HCT116 (cell line): ENCODE results near the gene SLC35E2B. TPM values are rescaled to one million over a fixed set of nuclear protein-coding genes. Genes with fewer than 3 reads are reported as not detected.

Experiments
- ATAC-seq: fragments of 200-7000 bp; cut with Tn5 transposase; 2 replicates; pipeline ENCODE4 v1.9.1; 2020; ENCODE audit warnings: mild to moderate bottlenecking, moderate library complexity
- BruUV-seq: library from RNA; stranded (reverse); fragments of 400-500 nt; replicated peaks from 2 replicates; lab custom pipeline; 2021; lab: Mats Ljungman, UMichigan
- CTCF ChIA-PET: fragments of 300-600 bp; sonication (Branson Sonifier 250); formaldehyde crosslinking; loops from one replicate; lab custom pipeline; 2021; ENCODE audit warnings: antibody characterized with exemption; lab: Charles Lee
- POLR2A ChIA-PET: fragments of 300-600, 350-600 bp; sonication (Branson Sonifier 250); formaldehyde crosslinking; loops from one replicate; lab custom pipeline; 2021; ENCODE audit warnings: antibody characterized with exemption; lab: Charles Lee
- RAD21 ChIA-PET, 2 experiments: fragments of 300-600 bp; sonication (Branson Sonifier 250); formaldehyde crosslinking; loops; one replicate each; lab custom pipeline; 2023; ENCODE audit warnings: low total read pairs in 2 of 2; ENCODE audit not compliant: uncharacterized antibody in 2 of 2, unreplicated experiment in 2 of 2, low non-redundant PET in 1 of 2; lab: Charles Lee
- DNase-seq: peaks from one replicate; pipeline ENCODE4 v3.0.0-alpha.2; 2010; ENCODE audit warnings: low read depth, low spot score
- H2AFZ ChIP-seq: fragments of 200-600 bp; shearing (Covaris generic), sonication (generic); 2 replicates; pipeline ENCODE4 v1.6.1; 2017; ENCODE audit warnings: low read depth, mixed run types, mixed read lengths, antibody characterized with exemption, low read length; ENCODE audit not compliant: poor library complexity, severe bottlenecking
- H3K27ac ChIP-seq: 2 replicates; pipeline ENCODE4 v1.5.1; 2012; ENCODE audit warnings: low read depth, low read length
- H3K27me3 ChIP-seq: fragments of 200-600 bp; sonication (generic); 2 replicates; pipeline ENCODE4 v1.6.1; 2016; ENCODE audit warnings: mixed run types, low read length, mixed read lengths; ENCODE audit not compliant: insufficient read depth
- H3K36me3 ChIP-seq, 2 experiments: fragments of 200-500 bp in 1 of 2; fragments of 200-600 bp in 1 of 2; sonication (Bioruptor generic) in 1 of 2; sonication (generic) in 1 of 2; 2 replicates each; pipeline versions ENCODE4 v1.5.1 to v1.6.1; 2014 to 2016; ENCODE audit warnings: low read length in 2 of 2, inconsistent platforms in 1 of 2, mixed read lengths in 1 of 2, mixed run types in 1 of 2; ENCODE audit not compliant: insufficient read depth in 2 of 2, control insufficient read depth in 1 of 2
- H3K4me1 ChIP-seq, 2 experiments: fragments of 200-600 bp in 1 of 2; sonication (generic) in 1 of 2; 2 replicates each; pipeline versions ENCODE4 v1.5.1 to v1.6.1; 2012 to 2017; ENCODE audit warnings: low read length in 2 of 2, inconsistent platforms in 1 of 2, mild to moderate bottlenecking in 1 of 2, mixed read lengths in 1 of 2, mixed run types in 1 of 2, moderate library complexity in 1 of 2; ENCODE audit not compliant: insufficient read depth in 2 of 2, control insufficient read depth in 1 of 2
- H3K4me2 ChIP-seq: fragments of 200-600 bp; sonication (generic); 2 replicates; pipeline ENCODE4 v1.6.1; 2017; ENCODE audit warnings: mixed run types, low read length, mixed read lengths
- H3K4me3 ChIP-seq, 2 experiments: fragments of 200-600 bp in 1 of 2; sonication (generic) in 1 of 2; replicated peaks in 1 of 2; 2 replicates each; pipeline ENCODE4 v1.5.1; 2011 to 2016; ENCODE audit warnings: low read length in 2 of 2, control low read depth in 1 of 2, low read depth in 1 of 2, mild to moderate bottlenecking in 1 of 2, mixed read lengths in 1 of 2, mixed run types in 1 of 2
- H3K79me2 ChIP-seq: fragments of 200-600 bp; sonication (generic); 2 replicates; pipeline ENCODE4 v1.6.1; 2017; ENCODE audit warnings: mild to moderate bottlenecking, mixed run types, low read length, moderate library complexity, mixed read lengths; ENCODE audit not compliant: insufficient read depth
- H3K9ac ChIP-seq: fragments of 200-600 bp; sonication (generic); 2 replicates; pipeline ENCODE4 v1.6.1; 2016; ENCODE audit warnings: low read length, mixed read lengths
- H3K9me2 ChIP-seq: fragments of 200-600 bp; sonication (generic), shearing (Covaris generic); 2 replicates; pipeline ENCODE4 v1.6.1; 2017; ENCODE audit warnings: mixed run types, mild to moderate bottlenecking, moderate library complexity; ENCODE audit not compliant: insufficient read depth
- H3K9me3 ChIP-seq, 2 experiments: fragments of 200-500 bp in 1 of 2; fragments of 200-600 bp in 1 of 2; sonication (Bioruptor generic) in 1 of 2; sonication (generic) in 1 of 2; 2 replicates each; pipeline ENCODE4 v1.6.1; 2014 to 2017; ENCODE audit warnings: low read length in 2 of 2, mixed read lengths in 2 of 2, inconsistent platforms in 1 of 2, low read depth in 1 of 2, mild to moderate bottlenecking in 1 of 2, mixed run types in 1 of 2, moderate library complexity in 1 of 2; ENCODE audit not compliant: control insufficient read depth in 1 of 2, insufficient read depth in 1 of 2
- H4K20me1 ChIP-seq: fragments of 200-600 bp; sonication (generic), shearing (Covaris generic); 2 replicates; pipeline ENCODE4 v1.6.1; 2017; ENCODE audit warnings: mixed run types, mild to moderate bottlenecking, moderate library complexity; ENCODE audit not compliant: insufficient read depth
- EGR1 ChIP-seq: IDR thresholded peaks from 2 replicates; pipeline ENCODE4 v1.6.1; 2012; ENCODE audit warnings: low read depth
- ELF1 ChIP-seq: IDR thresholded peaks from 2 replicates; pipeline ENCODE4 v1.6.1; 2012; ENCODE audit warnings: low read depth, borderline replicate concordance
- EZH2phosphoT487 ChIP-seq: fragments of 200-600 bp; IDR thresholded peaks from 2 replicates; pipeline ENCODE4 v1.6.1; 2018; ENCODE audit warnings: antibody characterized with exemption, borderline replicate concordance
- FOSL1 ChIP-seq: IDR thresholded peaks from 2 replicates; pipeline ENCODE4 v1.6.1; 2012; ENCODE audit warnings: low read depth
- JUND ChIP-seq: IDR thresholded peaks from 2 replicates; pipeline ENCODE4 v1.6.1; 2012
- POLR2A ChIP-seq: IDR thresholded peaks from 2 replicates; pipeline ENCODE4 v1.7.0; 2011; ENCODE audit warnings: borderline replicate concordance; ENCODE audit not compliant: insufficient read depth, insufficient read length; ENCODE audit errors: extremely low read depth
- POLR2AphosphoS5 ChIP-seq: IDR thresholded peaks from 2 replicates; pipeline ENCODE4 v1.6.1; 2011; ENCODE audit warnings: mild to moderate bottlenecking, low read depth, low read length, moderate library complexity
- RAD21 ChIP-seq: IDR thresholded peaks from 2 replicates; pipeline ENCODE4 v1.6.1; 2012; ENCODE audit warnings: low read depth, mild to moderate bottlenecking
- SP1 ChIP-seq: IDR thresholded peaks from 2 replicates; pipeline ENCODE4 v1.6.1; 2012; ENCODE audit warnings: low read depth
- TCF7L2 ChIP-seq: IDR thresholded peaks from 2 replicates; pipeline ENCODE4 v1.7.0; 2011; ENCODE audit warnings: borderline replicate concordance, inconsistent platforms; ENCODE audit not compliant: insufficient read depth, insufficient read length; ENCODE audit errors: extremely low read depth
- YY1 ChIP-seq: IDR thresholded peaks from 2 replicates; pipeline ENCODE4 v1.6.1; 2011; ENCODE audit warnings: low read length, low read depth, moderate library complexity, mild to moderate bottlenecking; ENCODE audit not compliant: insufficient replicate concordance; ENCODE audit errors: extremely low read depth
- ZBTB33 ChIP-seq: IDR thresholded peaks from 2 replicates; pipeline ENCODE4 v1.6.1; 2011; ENCODE audit warnings: mild to moderate bottlenecking, low read length, moderate library complexity; ENCODE audit not compliant: insufficient replicate concordance; ENCODE audit errors: extremely low read depth
- ZNF274 ChIP-seq: fragments of 200-500 bp; sonication (Bioruptor generic); IDR thresholded peaks from 2 replicates; pipeline ENCODE4 v1.6.1; 2014; ENCODE audit warnings: mild to moderate bottlenecking, low read depth, low read length, inconsistent platforms
- intact Hi-C: fragments of 100-400 bp; cut with micrococcal nuclease; formaldehyde crosslinking; loops from 2 replicates; pipeline ENCODE4 v1.10.0; 2022
- total RNA-seq: library from RNA; stranded (reverse); gene quantifications from one replicate; pipeline ENCODE4 v1.2.1, GENCODE V29; 2021; ENCODE audit not compliant: unreplicated experiment
- TF ChIP-seq, protein P1 (sequence below): IDR thresholded peaks from 2 replicates; pipeline ENCODE4 v1.6.1; 2012; ENCODE audit warnings: low read depth
- TF ChIP-seq, protein P2 (sequence below): IDR thresholded peaks from 2 replicates; pipeline ENCODE4 v1.6.1; 2012

Gene SLC35E2B
- total RNA-seq, 1 experiment from 2014 or later, result 30.3 TPM

DNA sequence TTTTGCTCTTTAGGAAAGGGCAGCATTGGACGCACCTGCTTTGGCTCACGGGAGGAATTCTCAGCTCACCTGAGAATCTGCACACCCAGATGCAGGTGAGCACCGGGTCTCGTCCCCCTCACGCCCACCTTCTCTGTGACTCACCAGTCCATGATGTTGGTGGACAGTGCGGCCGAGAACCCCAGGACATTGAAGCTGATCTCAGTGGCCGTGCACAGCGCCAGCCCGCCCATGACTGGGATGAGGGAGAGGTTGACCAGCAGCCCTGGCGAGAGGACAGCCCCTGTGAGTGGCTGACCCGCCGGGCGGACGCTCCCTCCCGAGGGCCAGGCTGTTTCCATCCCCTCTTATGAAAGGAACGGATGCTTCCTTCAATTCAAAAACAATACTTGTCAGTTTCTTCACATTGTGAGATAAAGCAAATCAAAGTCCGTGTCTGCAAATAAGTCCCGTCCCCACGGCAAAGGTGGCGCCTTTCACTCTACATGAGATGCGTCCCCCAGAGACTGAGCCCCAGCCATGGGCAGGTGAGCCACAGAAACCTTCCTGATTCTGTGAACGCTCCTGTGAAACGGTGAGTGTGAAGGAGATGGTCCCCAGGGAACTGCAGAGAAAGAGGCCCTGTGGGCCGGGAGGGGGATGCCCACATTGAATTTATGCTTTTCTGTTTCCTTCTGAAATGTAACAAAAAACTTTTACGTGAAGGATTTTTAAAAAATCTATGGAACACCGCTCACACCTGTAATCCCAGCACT, 21.1 kb downstream of the SLC35E2B start:
- DNase-seq, result no peak
- no peaks in the 10 kb centered on the region for H3K9me2 ChIP-seq
- no peak overlapping the region for H3K9ac ChIP-seq
- no peak overlapping the region for H3K4me3 ChIP-seq
- H3K27ac ChIP-seq, result no peak overlapping the region
- no peaks in the 10 kb centered on the region for H3K4me1 ChIP-seq
- ATAC-seq, result no peak
- H3K9me3 ChIP-seq, result no peaks in the 10 kb centered on the region
- no peaks in the 10 kb centered on the region for H3K79me2 ChIP-seq
- RAD21 ChIA-PET, result no interaction called here
- TF ChIP-seq, protein P1, sequence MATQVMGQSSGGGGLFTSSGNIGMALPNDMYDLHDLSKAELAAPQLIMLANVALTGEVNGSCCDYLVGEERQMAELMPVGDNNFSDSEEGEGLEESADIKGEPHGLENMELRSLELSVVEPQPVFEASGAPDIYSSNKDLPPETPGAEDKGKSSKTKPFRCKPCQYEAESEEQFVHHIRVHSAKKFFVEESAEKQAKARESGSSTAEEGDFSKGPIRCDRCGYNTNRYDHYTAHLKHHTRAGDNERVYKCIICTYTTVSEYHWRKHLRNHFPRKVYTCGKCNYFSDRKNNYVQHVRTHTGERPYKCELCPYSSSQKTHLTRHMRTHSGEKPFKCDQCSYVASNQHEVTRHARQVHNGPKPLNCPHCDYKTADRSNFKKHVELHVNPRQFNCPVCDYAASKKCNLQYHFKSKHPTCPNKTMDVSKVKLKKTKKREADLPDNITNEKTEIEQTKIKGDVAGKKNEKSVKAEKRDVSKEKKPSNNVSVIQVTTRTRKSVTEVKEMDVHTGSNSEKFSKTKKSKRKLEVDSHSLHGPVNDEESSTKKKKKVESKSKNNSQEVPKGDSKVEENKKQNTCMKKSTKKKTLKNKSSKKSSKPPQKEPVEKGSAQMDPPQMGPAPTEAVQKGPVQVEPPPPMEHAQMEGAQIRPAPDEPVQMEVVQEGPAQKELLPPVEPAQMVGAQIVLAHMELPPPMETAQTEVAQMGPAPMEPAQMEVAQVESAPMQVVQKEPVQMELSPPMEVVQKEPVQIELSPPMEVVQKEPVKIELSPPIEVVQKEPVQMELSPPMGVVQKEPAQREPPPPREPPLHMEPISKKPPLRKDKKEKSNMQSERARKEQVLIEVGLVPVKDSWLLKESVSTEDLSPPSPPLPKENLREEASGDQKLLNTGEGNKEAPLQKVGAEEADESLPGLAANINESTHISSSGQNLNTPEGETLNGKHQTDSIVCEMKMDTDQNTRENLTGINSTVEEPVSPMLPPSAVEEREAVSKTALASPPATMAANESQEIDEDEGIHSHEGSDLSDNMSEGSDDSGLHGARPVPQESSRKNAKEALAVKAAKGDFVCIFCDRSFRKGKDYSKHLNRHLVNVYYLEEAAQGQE, result no peak
- intact Hi-C loops, result no loop called here
- no peak overlapping the region for H3K4me2 ChIP-seq
- no peaks in the 10 kb centered on the region for H4K20me1 ChIP-seq
- no peaks in the 10 kb centered on the region; a peak in 1 of 4 replicates for H3K36me3 ChIP-seq
- no peak overlapping the region for H2AFZ ChIP-seq
- no peaks in the 10 kb centered on the region for H3K27me3 ChIP-seq
- CTCF ChIA-PET, result no interaction called here
- POLR2A ChIA-PET, result no interaction called here
- no TSS peak for BruUV-seq

- Histone ChIP-seq H4K20me1 (no peaks in the 10 kb centered on the region), H3K4me3 (no peak overlapping the region), H3K4me1 (no peaks in the 10 kb centered on the region), H3K36me3 (no peaks in the 10 kb centered on the region; a peak in 2 of 4 replicates), H3K9me2 (no peaks in the 10 kb centered on the region), H3K27me3 (no peaks in the 10 kb centered on the region), H2AFZ (no peak overlapping the region), H3K9me3 (no peaks in the 10 kb centered on the region), H3K79me2 (no peaks in the 10 kb centered on the region), H3K27ac (no peak overlapping the region), H3K9ac (no peak overlapping the region), H3K4me2 (no peak overlapping the region)
- DNase-seq, result no peak
- intact Hi-C loops, result no loop called here
- no peak for ATAC-seq
- RAD21 ChIA-PET, result no interaction called here
- CTCF ChIA-PET, result no interaction called here
- POLR2A ChIA-PET, result no interaction called here
- no TSS peak for BruUV-seq
- no peak for TF ChIP-seq EZH2phosphoT487
- TF ChIP-seq JUND, result no peak
- no peak for TF ChIP-seq POLR2AphosphoS5
- no peak for TF ChIP-seq POLR2A
- TF ChIP-seq SP1, result no peak
- no peak for TF ChIP-seq YY1
- TF ChIP-seq, protein P2, sequence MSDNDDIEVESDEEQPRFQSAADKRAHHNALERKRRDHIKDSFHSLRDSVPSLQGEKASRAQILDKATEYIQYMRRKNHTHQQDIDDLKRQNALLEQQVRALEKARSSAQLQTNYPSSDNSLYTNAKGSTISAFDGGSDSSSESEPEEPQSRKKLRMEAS, result no peak
- TF ChIP-seq ZNF274, result no peak
- no peak for TF ChIP-seq FOSL1
- TF ChIP-seq RAD21, result no peak
- TF ChIP-seq ZBTB33, result no peak
- TF ChIP-seq TCF7L2, result no peak
- no peak for TF ChIP-seq ELF1
- TF ChIP-seq EGR1, result no peak
Measured at GRCh38 chr1:1670866-1671265, 21.7 kb downstream of the SLC35E2B start.
